ENCODE data around the gene CRAMP1.

- TF ChIP-seq, protein P1, sequence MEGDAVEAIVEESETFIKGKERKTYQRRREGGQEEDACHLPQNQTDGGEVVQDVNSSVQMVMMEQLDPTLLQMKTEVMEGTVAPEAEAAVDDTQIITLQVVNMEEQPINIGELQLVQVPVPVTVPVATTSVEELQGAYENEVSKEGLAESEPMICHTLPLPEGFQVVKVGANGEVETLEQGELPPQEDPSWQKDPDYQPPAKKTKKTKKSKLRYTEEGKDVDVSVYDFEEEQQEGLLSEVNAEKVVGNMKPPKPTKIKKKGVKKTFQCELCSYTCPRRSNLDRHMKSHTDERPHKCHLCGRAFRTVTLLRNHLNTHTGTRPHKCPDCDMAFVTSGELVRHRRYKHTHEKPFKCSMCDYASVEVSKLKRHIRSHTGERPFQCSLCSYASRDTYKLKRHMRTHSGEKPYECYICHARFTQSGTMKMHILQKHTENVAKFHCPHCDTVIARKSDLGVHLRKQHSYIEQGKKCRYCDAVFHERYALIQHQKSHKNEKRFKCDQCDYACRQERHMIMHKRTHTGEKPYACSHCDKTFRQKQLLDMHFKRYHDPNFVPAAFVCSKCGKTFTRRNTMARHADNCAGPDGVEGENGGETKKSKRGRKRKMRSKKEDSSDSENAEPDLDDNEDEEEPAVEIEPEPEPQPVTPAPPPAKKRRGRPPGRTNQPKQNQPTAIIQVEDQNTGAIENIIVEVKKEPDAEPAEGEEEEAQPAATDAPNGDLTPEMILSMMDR (IDR thresholded peaks at IDR 0.05), result no peak
- TF ChIP-seq RAD21 (IDR thresholded peaks at IDR 0.05; ENCODE audit: low read length) (no peak), POLR2AphosphoS5 (IDR thresholded peaks at IDR 0.05; ENCODE audit: low read depth, low read length) (no peak), PBX3 (IDR thresholded peaks at IDR 0.05) (no peak), SMC3 (IDR thresholded peaks at IDR 0.05; ENCODE audit: low read depth, low read length) (no peak), SIN3A (IDR thresholded peaks at IDR 0.05; ENCODE audit: borderline replicate concordance, low read depth, low read length) (no peak), EZH2phosphoT487 (IDR thresholded peaks at IDR 0.05; ENCODE audit: borderline replicate concordance, low read depth) (no peak), GABPA (IDR thresholded peaks at IDR 0.05; ENCODE audit: low read depth) (no peak), RFX5 (IDR thresholded peaks at IDR 0.05; ENCODE audit: low read length) (no peak), TAF1 (IDR thresholded peaks at IDR 0.05; ENCODE audit: borderline replicate concordance, low read depth, low read length) (no peak)
- TF ChIP-seq, protein P2, sequence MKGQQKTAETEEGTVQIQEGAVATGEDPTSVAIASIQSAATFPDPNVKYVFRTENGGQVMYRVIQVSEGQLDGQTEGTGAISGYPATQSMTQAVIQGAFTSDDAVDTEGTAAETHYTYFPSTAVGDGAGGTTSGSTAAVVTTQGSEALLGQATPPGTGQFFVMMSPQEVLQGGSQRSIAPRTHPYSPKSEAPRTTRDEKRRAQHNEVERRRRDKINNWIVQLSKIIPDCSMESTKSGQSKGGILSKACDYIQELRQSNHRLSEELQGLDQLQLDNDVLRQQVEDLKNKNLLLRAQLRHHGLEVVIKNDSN (IDR thresholded peaks at IDR 0.05; ENCODE audit: borderline replicate concordance, low read depth), result no peak
- TF ChIP-seq, protein P3, sequence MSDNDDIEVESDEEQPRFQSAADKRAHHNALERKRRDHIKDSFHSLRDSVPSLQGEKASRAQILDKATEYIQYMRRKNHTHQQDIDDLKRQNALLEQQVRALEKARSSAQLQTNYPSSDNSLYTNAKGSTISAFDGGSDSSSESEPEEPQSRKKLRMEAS (IDR thresholded peaks at IDR 0.05; ENCODE audit: low read depth), result no peak
Measured at GRCh38 chr16:1563786-1564185, 48.4 kb upstream of the CRAMP1 start.

All from SK-N-SH (cell line).